Measurements from ENCODE around the gene CORO1C. TPM values are rescaled to one million over a fixed set of nuclear protein-coding genes. Genes with fewer than 3 reads are reported as not detected.

The CORO1C gene
- total and polyA plus RNA-seq, 2 experiments from 2014 or later: 170 to 403 TPM

DNA sequence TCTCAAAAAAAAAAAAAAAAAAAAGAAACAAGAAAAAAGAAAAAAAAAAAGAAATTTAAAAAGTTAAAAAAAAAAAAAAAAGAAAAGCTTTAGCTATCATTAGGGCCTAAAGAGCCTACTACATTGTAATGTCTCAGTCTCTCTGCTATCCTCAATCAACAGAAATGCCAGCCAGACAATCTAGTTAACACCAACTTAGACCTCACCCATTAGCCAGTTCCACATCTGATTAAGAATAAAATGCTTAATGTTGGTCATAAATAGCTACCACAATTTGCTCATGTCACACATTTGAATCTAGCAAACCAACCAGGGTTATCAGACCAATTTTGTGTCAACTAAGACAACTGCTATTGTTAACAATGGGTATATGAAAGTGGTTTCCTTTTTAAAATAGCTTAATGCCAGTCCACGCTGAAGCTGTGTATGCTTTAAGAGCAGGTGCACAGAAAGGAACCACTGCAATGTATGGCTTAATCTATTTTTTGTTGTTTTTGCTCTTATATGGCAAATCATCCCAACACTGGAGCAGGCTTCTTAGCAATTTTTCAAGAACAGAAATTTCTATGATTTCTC is 52.1 kb downstream of the CORO1C start:
- Histone ChIP-seq H3K36me3 (ENCODE audit: low read depth) (peaks cover 39% of the 10 kb centered on the region), H3K9ac (no peak overlapping the region), H2AFZ (no peak overlapping the region), H3K27me3 (replicated peaks; ENCODE audit: insufficient read depth) (no peaks in the 10 kb centered on the region), H3K9me2 (ENCODE audit: insufficient read depth) (no peaks in the 10 kb centered on the region), H3K9me3 (ENCODE audit: low read depth) (no peaks in the 10 kb centered on the region), H3K27ac (no peak overlapping the region), H3K79me2 (ENCODE audit: insufficient read depth) (peaks cover 100% of the 10 kb centered on the region), H3K4me2 (ENCODE audit: unreplicated experiment) (no peak overlapping the region), H3F3A (ENCODE audit: insufficient read depth) (peaks cover 88% of the 10 kb centered on the region), H4K20me1 (ENCODE audit: insufficient read depth) (peaks cover 13% of the 10 kb centered on the region; the same call in 1 of the 2 replicates), H3K4me1 (ENCODE audit: insufficient read depth) (peaks cover 38% of the 10 kb centered on the region), H3K4me3 (no peak overlapping the region)
- TF ChIP-seq EZH2 (IDR thresholded peaks at IDR 0.05; ENCODE audit: insufficient read depth, poor library complexity, severe bottlenecking): no peak
- TF ChIP-seq EZH2phosphoT487 (IDR thresholded peaks at IDR 0.05; ENCODE audit: insufficient read depth, low read depth): no peak
- no peak for DNase-seq
- WGBS, 2 experiments (ENCODE audit: low coverage in 1 of 2, low lambda C conversion rate in 2 of 2, missing lambda C conversion rate in 2 of 2): 97 to 100% methylated on average over 1 of the region's 1 CpG
- in situ Hi-C loops (cut with MboI): no loop called here

DNA sequence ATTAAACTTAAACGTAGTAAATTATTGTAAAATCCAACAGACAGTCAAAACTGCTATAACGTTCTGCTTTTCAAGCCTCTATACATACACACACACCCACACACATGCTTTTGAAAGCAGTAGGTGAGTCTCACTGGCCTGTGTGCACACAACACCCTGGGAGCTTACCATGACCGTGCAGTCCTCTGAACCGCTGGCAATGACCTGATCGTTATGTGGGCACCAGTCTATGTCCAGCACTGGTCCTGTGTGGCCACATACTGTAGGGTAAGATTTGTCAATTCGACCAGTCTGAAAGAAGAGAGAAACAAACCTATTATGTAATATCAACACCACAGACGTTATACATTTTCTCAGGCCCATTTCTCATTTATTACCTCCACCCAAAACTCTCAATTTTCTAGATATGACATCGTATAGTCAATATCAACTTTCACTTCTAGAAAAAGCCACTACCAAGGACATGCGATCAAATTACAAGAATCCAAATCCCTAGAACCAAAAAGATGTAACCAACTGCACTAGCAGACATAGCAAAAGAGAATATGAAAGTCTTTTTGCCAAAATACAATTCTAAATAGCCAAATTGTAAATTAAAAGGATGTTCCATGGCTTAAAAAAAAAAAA is 53.1 kb downstream of the CORO1C start:
- H3F3A ChIP-seq (ENCODE audit: insufficient read depth): peaks cover 78% of the 10 kb centered on the region
- H3K4me3 ChIP-seq: no peak overlapping the region
- no peak for DNase-seq
- H2AFZ ChIP-seq: no peak overlapping the region
- 0 out of 2 replicates have a peak overlapping the region, but pooled peaks have one; percentile 20 for H3K27ac ChIP-seq
- H3K27me3 ChIP-seq (replicated peaks; ENCODE audit: insufficient read depth): no peaks in the 10 kb centered on the region
- TF ChIP-seq EZH2phosphoT487 (IDR thresholded peaks at IDR 0.05; ENCODE audit: insufficient read depth, low read depth) (no peak), EZH2 (IDR thresholded peaks at IDR 0.05; ENCODE audit: insufficient read depth, poor library complexity, severe bottlenecking) (no peak)
- WGBS, 2 experiments (ENCODE audit: low coverage in 1 of 2, low lambda C conversion rate in 2 of 2, missing lambda C conversion rate in 2 of 2): 91 to 94% methylated on average over 9 of the region's 9 CpGs
- no peaks in the 10 kb centered on the region for H3K9me2 ChIP-seq (ENCODE audit: insufficient read depth)
- H3K4me2 ChIP-seq (ENCODE audit: unreplicated experiment): no peak overlapping the region
- peaks cover 12% of the 10 kb centered on the region; the same call in 1 of the 2 replicates for H4K20me1 ChIP-seq (ENCODE audit: insufficient read depth)
- peaks cover 43% of the 10 kb centered on the region for H3K36me3 ChIP-seq (ENCODE audit: low read depth)
- no peak overlapping the region for H3K9ac ChIP-seq
- in situ Hi-C loops (cut with MboI): no loop called here
- peaks cover 100% of the 10 kb centered on the region for H3K79me2 ChIP-seq (ENCODE audit: insufficient read depth)
- H3K9me3 ChIP-seq (ENCODE audit: low read depth): no peaks in the 10 kb centered on the region
- H3K4me1 ChIP-seq (ENCODE audit: insufficient read depth): peaks cover 29% of the 10 kb centered on the region

- in situ Hi-C loops (cut with MboI): no loop called here
- no peak overlapping the region for H3K4me3 ChIP-seq
- H3K9ac ChIP-seq: no peak overlapping the region
- H3K4me1 ChIP-seq (ENCODE audit: insufficient read depth): peaks cover 20% of the 10 kb centered on the region
- no peak overlapping the region for H2AFZ ChIP-seq
- peaks cover 100% of the 10 kb centered on the region for H3K79me2 ChIP-seq (ENCODE audit: insufficient read depth)
- DNase-seq: no peak
- H4K20me1 ChIP-seq (ENCODE audit: insufficient read depth): peaks cover 7% of the 10 kb centered on the region; the same call in 1 of the 2 replicates
- peak overlapping the region; percentile 14; the same call in 1 of the 2 replicates for H3K27ac ChIP-seq
- H3K9me2 ChIP-seq (ENCODE audit: insufficient read depth): no peaks in the 10 kb centered on the region
- no peak for TF ChIP-seq EZH2phosphoT487 (IDR thresholded peaks at IDR 0.05; ENCODE audit: insufficient read depth, low read depth)
- TF ChIP-seq EZH2 (IDR thresholded peaks at IDR 0.05; ENCODE audit: insufficient read depth, poor library complexity, severe bottlenecking): no peak
- H3F3A ChIP-seq (ENCODE audit: insufficient read depth): peaks cover 75% of the 10 kb centered on the region
- no peaks in the 10 kb centered on the region for H3K9me3 ChIP-seq (ENCODE audit: low read depth)
- H3K4me2 ChIP-seq (ENCODE audit: unreplicated experiment): no peak overlapping the region
- H3K36me3 ChIP-seq (ENCODE audit: low read depth): peaks cover 48% of the 10 kb centered on the region
- 80 to 82% methylated on average over 3 of the region's 3 CpGs for WGBS, 2 experiments (ENCODE audit: low coverage in 1 of 2, low lambda C conversion rate in 2 of 2, missing lambda C conversion rate in 2 of 2)
- H3K27me3 ChIP-seq (replicated peaks; ENCODE audit: insufficient read depth): no peaks in the 10 kb centered on the region
Measured at GRCh38 chr12:108677381-108677780, 53.9 kb downstream of the CORO1C start.

GRCh38 chr12:108676707-108677106 is 54.6 kb downstream of the CORO1C start:
- Histone ChIP-seq H3K27me3 (replicated peaks; ENCODE audit: insufficient read depth) (no peaks in the 10 kb centered on the region), H3K79me2 (ENCODE audit: insufficient read depth) (peaks cover 100% of the 10 kb centered on the region), H3K9me3 (ENCODE audit: low read depth) (no peaks in the 10 kb centered on the region), H3K9me2 (ENCODE audit: insufficient read depth) (no peaks in the 10 kb centered on the region), H3K4me2 (ENCODE audit: unreplicated experiment) (no peak overlapping the region), H3K4me3 (no peak overlapping the region), H3K36me3 (ENCODE audit: low read depth) (peaks cover 54% of the 10 kb centered on the region), H3K27ac (no peak overlapping the region), H4K20me1 (ENCODE audit: insufficient read depth) (peaks cover 4% of the 10 kb centered on the region; the same call in 1 of the 2 replicates), H3K4me1 (ENCODE audit: insufficient read depth) (peaks cover 14% of the 10 kb centered on the region), H3F3A (ENCODE audit: insufficient read depth) (peaks cover 74% of the 10 kb centered on the region), H3K9ac (no peak overlapping the region), H2AFZ (no peak overlapping the region)
- TF ChIP-seq EZH2 (IDR thresholded peaks at IDR 0.05; ENCODE audit: insufficient read depth, poor library complexity, severe bottlenecking) (no peak), EZH2phosphoT487 (IDR thresholded peaks at IDR 0.05; ENCODE audit: insufficient read depth, low read depth) (no peak)
- DNase-seq: peak; percentile 24
- 56 to 62% methylated on average over 5 of the region's 5 CpGs for WGBS, 2 experiments (ENCODE audit: low coverage in 1 of 2, low lambda C conversion rate in 2 of 2, missing lambda C conversion rate in 2 of 2)
- in situ Hi-C loops (cut with MboI): no loop called here
